Panc1 (cell line): Measurements from ENCODE around the gene LHX3. TPM values are rescaled to one million over a fixed set of nuclear protein-coding genes. Genes with fewer than 3 reads are reported as not detected.

Source experiments
- ATAC-seq: fragments of 200-7000 bp; cut with Tn5 transposase; 2 replicates; pipeline ENCODE4 v1.9.1; 2020; ENCODE audit warnings: mild to moderate bottlenecking, moderate library complexity
- BruUV-seq: library from RNA; stranded (reverse); fragments of 400-500 nt; replicated peaks from 2 replicates; lab custom pipeline; 2021; lab: Mats Ljungman, UMichigan
- CTCF ChIA-PET: fragments of 300-600 bp; sonication (Branson Sonifier 250); formaldehyde crosslinking; loops from one replicate; lab custom pipeline; 2022; ENCODE audit warnings: antibody characterized with exemption; lab: Charles Lee
- POLR2A ChIA-PET: fragments of 300-600 bp; sonication (Branson Sonifier 250); formaldehyde crosslinking; loops from one replicate; lab custom pipeline; 2022; ENCODE audit warnings: antibody characterized with exemption; lab: Charles Lee
- DNase-seq: peaks from one replicate; pipeline ENCODE4 v3.0.0-alpha.2; 2010; ENCODE audit warnings: low read depth, low spot score
- H3K27ac ChIP-seq: 2 replicates; pipeline ENCODE4 v1.5.1; 2011; ENCODE audit warnings: mild to moderate bottlenecking, low read length, inconsistent platforms
- H3K27me3 ChIP-seq: fragments of 200-500 bp; sonication (Bioruptor generic); 2 replicates; pipeline ENCODE4 v1.6.0; 2014; ENCODE audit warnings: low read length, inconsistent platforms; ENCODE audit not compliant: control insufficient read depth, insufficient read depth
- H3K36me3 ChIP-seq: fragments of 200-500 bp; sonication (Bioruptor generic); 2 replicates; pipeline ENCODE4 v1.5.1; 2014; ENCODE audit warnings: inconsistent platforms, mild to moderate bottlenecking, low read length, moderate library complexity; ENCODE audit not compliant: control insufficient read depth, insufficient read depth
- H3K4me1 ChIP-seq: 2 replicates; pipeline ENCODE4 v1.5.1; 2011; ENCODE audit warnings: inconsistent platforms, mild to moderate bottlenecking, low read length, moderate library complexity; ENCODE audit not compliant: control insufficient read depth, insufficient read depth
- H3K4me3 ChIP-seq, 2 experiments: 2 replicates each; pipeline ENCODE4 v1.5.1; 2011 to 2012; ENCODE audit warnings: low read depth in 2 of 2, low read length in 2 of 2, mild to moderate bottlenecking in 2 of 2, inconsistent platforms in 1 of 2, moderate library complexity in 1 of 2
- H3K9me3 ChIP-seq: fragments of 200-500 bp; sonication (Bioruptor generic); 2 replicates; pipeline ENCODE4 v1.5.1; 2014; ENCODE audit warnings: low read depth, mild to moderate bottlenecking, inconsistent platforms, low read length, moderate library complexity; ENCODE audit not compliant: control insufficient read depth, insufficient read depth
- POLR2AphosphoS5 ChIP-seq: IDR thresholded peaks from 2 replicates; pipeline ENCODE4 v1.6.1; 2012; ENCODE audit warnings: mild to moderate bottlenecking, low read depth, low read length, moderate library complexity
- SIN3A ChIP-seq: IDR thresholded peaks from 2 replicates; pipeline ENCODE4 v1.6.1; 2012; ENCODE audit warnings: low read depth, mild to moderate bottlenecking, low read length, moderate library complexity, borderline replicate concordance; ENCODE audit not compliant: insufficient read depth
- TCF7L2 ChIP-seq: IDR thresholded peaks from 2 replicates; pipeline ENCODE4 v1.6.1; 2011; ENCODE audit warnings: mild to moderate bottlenecking, low read depth, low read length, inconsistent platforms
- in situ Hi-C: cut with HindIII; loops from 2 replicates; pipeline ENCODE4 v1.10.0; 2016; ENCODE audit warnings: low sequenced_read_pairs, low pct_unique_long_range_greater_than_20kb
- intact Hi-C: fragments of 100-400 bp; cut with micrococcal nuclease; formaldehyde crosslinking; loops from one replicate; pipeline ENCODE4 v1.10.0; 2022; ENCODE audit not compliant: unreplicated experiment
- total RNA-seq: library from RNA; stranded (reverse); gene quantifications from one replicate; pipeline ENCODE4 v1.2.1, GENCODE V29; 2021; ENCODE audit not compliant: unreplicated experiment
- TF ChIP-seq, protein P1 (sequence below), 2 experiments: IDR thresholded peaks; 2 replicates each; pipeline ENCODE4 v1.6.1; 2011 to 2012; ENCODE audit warnings: low read depth in 2 of 2, control low read depth in 1 of 2, low read length in 1 of 2, mild to moderate bottlenecking in 1 of 2, moderate library complexity in 1 of 2; ENCODE audit not compliant: insufficient read depth in 1 of 2
- TF ChIP-seq, protein P2 (sequence below): fragments of 450-650 bp; IDR thresholded peaks from 2 replicates; pipeline ENCODE4 v1.5.1; 2017; ENCODE audit warnings: mild to moderate bottlenecking

The LHX3 gene
- total RNA-seq, 1 experiment from 2014 or later, result 0.13 TPM

DNA sequence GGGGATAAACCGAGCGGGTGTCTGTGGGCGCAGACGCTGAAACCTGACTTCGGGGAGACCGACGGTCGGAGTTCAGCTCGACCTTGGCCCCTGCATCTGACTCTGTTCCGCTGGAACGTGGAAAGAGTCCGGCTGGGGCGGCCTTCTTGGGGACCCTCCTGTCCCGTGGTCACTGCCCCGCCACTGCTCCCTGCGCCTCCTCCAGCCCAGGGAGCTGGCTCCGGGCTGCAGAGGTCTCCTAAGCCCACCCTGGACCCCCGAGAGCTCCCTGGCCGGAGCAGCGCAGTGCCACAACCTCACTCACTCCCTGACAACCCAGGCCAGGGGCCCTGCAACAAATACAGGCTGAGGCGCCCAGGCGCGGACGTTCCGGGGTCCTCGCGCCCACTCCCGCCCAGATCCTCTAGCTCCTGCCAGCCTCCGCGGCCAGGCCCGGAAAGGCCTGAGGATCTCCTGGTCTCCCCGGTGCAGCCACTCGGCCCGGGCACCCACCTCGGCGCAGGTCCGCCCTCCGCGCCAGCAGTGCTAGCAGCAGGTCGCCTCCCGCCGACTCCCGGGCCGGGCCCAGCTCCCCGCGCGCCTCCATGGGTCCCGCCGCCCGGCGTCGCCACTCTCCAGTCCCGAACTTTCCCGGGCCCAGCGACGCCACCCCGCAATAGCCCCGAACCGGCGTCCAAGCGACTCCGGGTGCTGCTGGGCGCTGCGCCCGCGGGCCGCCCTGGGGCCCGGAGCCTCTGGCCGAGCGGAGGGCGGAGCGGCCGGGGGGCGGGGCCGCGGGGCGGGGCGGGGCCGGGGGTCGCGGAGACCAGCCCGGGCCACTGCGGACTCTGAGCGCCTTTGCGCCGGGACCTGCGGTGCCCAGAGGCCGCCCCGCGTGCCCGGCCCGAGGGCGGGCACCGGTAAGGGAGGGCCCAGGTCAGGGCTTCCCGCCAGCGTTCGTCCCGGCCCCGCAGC is 2.2 kb downstream of the LHX3 start:
- Histone ChIP-seq H3K27ac (no peak overlapping the region), H3K27me3 (no peaks in the 10 kb centered on the region), H3K36me3 (no peaks in the 10 kb centered on the region), H3K9me3 (no peaks in the 10 kb centered on the region), H3K4me3 (no peak overlapping the region), H3K4me1 (peaks cover 2% of the 10 kb centered on the region; the same call in 1 of the 2 replicates)
- BruUV-seq, result no TSS peak
- ChIA-PET CTCF (no interaction called here), POLR2A (no interaction called here)
- in situ Hi-C loops (no loop called here), intact Hi-C loops (no loop called here)
- ATAC-seq (no peak), DNase-seq (no peak)
- TF ChIP-seq, protein P1, sequence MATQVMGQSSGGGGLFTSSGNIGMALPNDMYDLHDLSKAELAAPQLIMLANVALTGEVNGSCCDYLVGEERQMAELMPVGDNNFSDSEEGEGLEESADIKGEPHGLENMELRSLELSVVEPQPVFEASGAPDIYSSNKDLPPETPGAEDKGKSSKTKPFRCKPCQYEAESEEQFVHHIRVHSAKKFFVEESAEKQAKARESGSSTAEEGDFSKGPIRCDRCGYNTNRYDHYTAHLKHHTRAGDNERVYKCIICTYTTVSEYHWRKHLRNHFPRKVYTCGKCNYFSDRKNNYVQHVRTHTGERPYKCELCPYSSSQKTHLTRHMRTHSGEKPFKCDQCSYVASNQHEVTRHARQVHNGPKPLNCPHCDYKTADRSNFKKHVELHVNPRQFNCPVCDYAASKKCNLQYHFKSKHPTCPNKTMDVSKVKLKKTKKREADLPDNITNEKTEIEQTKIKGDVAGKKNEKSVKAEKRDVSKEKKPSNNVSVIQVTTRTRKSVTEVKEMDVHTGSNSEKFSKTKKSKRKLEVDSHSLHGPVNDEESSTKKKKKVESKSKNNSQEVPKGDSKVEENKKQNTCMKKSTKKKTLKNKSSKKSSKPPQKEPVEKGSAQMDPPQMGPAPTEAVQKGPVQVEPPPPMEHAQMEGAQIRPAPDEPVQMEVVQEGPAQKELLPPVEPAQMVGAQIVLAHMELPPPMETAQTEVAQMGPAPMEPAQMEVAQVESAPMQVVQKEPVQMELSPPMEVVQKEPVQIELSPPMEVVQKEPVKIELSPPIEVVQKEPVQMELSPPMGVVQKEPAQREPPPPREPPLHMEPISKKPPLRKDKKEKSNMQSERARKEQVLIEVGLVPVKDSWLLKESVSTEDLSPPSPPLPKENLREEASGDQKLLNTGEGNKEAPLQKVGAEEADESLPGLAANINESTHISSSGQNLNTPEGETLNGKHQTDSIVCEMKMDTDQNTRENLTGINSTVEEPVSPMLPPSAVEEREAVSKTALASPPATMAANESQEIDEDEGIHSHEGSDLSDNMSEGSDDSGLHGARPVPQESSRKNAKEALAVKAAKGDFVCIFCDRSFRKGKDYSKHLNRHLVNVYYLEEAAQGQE (IDR thresholded peaks at IDR 0.05; ENCODE audit: insufficient read depth in 1 of 2, low read depth in 2 of 2, low read length in 1 of 2), result no peak
- TF ChIP-seq POLR2AphosphoS5 (no peak), SIN3A (no peak), TCF7L2 (no peak)
- TF ChIP-seq, protein P2, sequence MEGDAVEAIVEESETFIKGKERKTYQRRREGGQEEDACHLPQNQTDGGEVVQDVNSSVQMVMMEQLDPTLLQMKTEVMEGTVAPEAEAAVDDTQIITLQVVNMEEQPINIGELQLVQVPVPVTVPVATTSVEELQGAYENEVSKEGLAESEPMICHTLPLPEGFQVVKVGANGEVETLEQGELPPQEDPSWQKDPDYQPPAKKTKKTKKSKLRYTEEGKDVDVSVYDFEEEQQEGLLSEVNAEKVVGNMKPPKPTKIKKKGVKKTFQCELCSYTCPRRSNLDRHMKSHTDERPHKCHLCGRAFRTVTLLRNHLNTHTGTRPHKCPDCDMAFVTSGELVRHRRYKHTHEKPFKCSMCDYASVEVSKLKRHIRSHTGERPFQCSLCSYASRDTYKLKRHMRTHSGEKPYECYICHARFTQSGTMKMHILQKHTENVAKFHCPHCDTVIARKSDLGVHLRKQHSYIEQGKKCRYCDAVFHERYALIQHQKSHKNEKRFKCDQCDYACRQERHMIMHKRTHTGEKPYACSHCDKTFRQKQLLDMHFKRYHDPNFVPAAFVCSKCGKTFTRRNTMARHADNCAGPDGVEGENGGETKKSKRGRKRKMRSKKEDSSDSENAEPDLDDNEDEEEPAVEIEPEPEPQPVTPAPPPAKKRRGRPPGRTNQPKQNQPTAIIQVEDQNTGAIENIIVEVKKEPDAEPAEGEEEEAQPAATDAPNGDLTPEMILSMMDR, result no peak

GRCh38 chr9:136201609-136202453 is 3.1 kb downstream of the LHX3 start:
- intact Hi-C loops, result no loop called here
- Histone ChIP-seq H3K36me3 (no peaks in the 10 kb centered on the region), H3K27me3 (no peaks in the 10 kb centered on the region), H3K4me3 (no peak overlapping the region), H3K9me3 (no peaks in the 10 kb centered on the region), H3K4me1 (peaks cover 2% of the 10 kb centered on the region; the same call in 1 of the 2 replicates), H3K27ac (no peak overlapping the region)
- ChIA-PET CTCF (no interaction called here), POLR2A (no interaction called here)
- no peak for ATAC-seq
- TF ChIP-seq TCF7L2, result no peak
- TF ChIP-seq SIN3A, result no peak
- TF ChIP-seq, protein P2, result no peak
- no peak for TF ChIP-seq POLR2AphosphoS5
- TF ChIP-seq, protein P1 (IDR thresholded peaks at IDR 0.05; ENCODE audit: insufficient read depth in 1 of 2, low read depth in 2 of 2, low read length in 1 of 2), result peak; percentile 36 to 85; a peak in 2 of 4 replicates
- no TSS peak for BruUV-seq
- DNase-seq, result no peak
- in situ Hi-C loops, result no loop called here
